Neural progenitor cell (in vitro differentiated cells): ENCODE measurements around the gene RPL39L. TPM values are rescaled to one million over a fixed set of nuclear protein-coding genes. Genes with fewer than 3 reads are reported as not detected.

ENCODE experiments used
- DNase-seq: peaks from one replicate; pipeline ENCODE4 v3.0.0-alpha.2; 2016; ENCODE audit warnings: low spot score
- H2AFZ ChIP-seq: fragments of 200-600 bp; sonication (generic); replicated peaks from 2 replicates; pipeline ENCODE4 v1.6.1; 2016; ENCODE audit warnings: antibody characterized with exemption
- H3F3A ChIP-seq: fragments of 200-600 bp; sonication (generic); 2 replicates; pipeline ENCODE4 v1.6.1; 2016; ENCODE audit warnings: antibody characterized with exemption, low read depth
- H3K27ac ChIP-seq: fragments of 200-600 bp; sonication (generic); 2 replicates; pipeline ENCODE4 v1.5.1; 2016; ENCODE audit warnings: mild to moderate bottlenecking
- H3K27me3 ChIP-seq: fragments of 200-600 bp; sonication (generic); 2 replicates; pipeline ENCODE4 v1.6.1; 2016; ENCODE audit warnings: mild to moderate bottlenecking, moderate library complexity
- H3K36me3 ChIP-seq: fragments of 200-600 bp; sonication (generic); 2 replicates; pipeline ENCODE4 v1.5.1; 2016
- H3K4me1 ChIP-seq: fragments of 200-600 bp; sonication (generic); 2 replicates; pipeline ENCODE4 v1.6.1; 2016; ENCODE audit warnings: mixed run types
- H3K4me2 ChIP-seq: fragments of 200-600 bp; sonication (generic); 2 replicates; pipeline ENCODE4 v1.6.1; 2016
- H3K4me3 ChIP-seq: fragments of 200-600 bp; sonication (generic); 2 replicates; pipeline ENCODE4 v1.5.1; 2016
- H3K79me2 ChIP-seq: fragments of 200-600 bp; sonication (generic); 2 replicates; pipeline ENCODE4 v1.6.1; 2016; ENCODE audit warnings: low read depth
- H3K9ac ChIP-seq: fragments of 200-600 bp; sonication (generic); 2 replicates; pipeline ENCODE4 v1.6.1; 2016
- H3K9me3 ChIP-seq: fragments of 200-600 bp; sonication (generic); 2 replicates; pipeline ENCODE4 v1.5.1; 2016; ENCODE audit warnings: low read depth
- H4K20me1 ChIP-seq: fragments of 200-600 bp; sonication (generic); 2 replicates; pipeline ENCODE4 v1.6.1; 2016; ENCODE audit warnings: low read depth
- H3K27ac Mint-ChIP-seq: 3 replicates; pipeline ENCODE4 v1.8.0; 2021; ENCODE audit warnings: mixed read lengths
- H3K27me3 Mint-ChIP-seq: 2 replicates; pipeline ENCODE4 v1.8.0; 2022; ENCODE audit warnings: low read depth, mild to moderate bottlenecking, inconsistent platforms, moderate library complexity, mixed read lengths; ENCODE audit not compliant: insufficient read depth
- H3K36me3 Mint-ChIP-seq: 3 replicates; pipeline ENCODE4 v1.8.0; 2021; ENCODE audit warnings: mixed read lengths
- H3K4me1 Mint-ChIP-seq: 3 replicates; pipeline ENCODE4 v1.8.0; 2021; ENCODE audit warnings: mixed read lengths
- H3K4me3 Mint-ChIP-seq: 3 replicates; pipeline ENCODE4 v1.8.0; 2021; ENCODE audit warnings: mild to moderate bottlenecking, moderate library complexity, mixed read lengths
- H3K9me3 Mint-ChIP-seq: 3 replicates; pipeline ENCODE4 v1.8.0; 2020; ENCODE audit warnings: mixed read lengths
- CTCF ChIP-seq: fragments of 200-600 bp; sonication (generic); IDR thresholded peaks from 2 replicates; pipeline ENCODE4 v1.5.1; 2017; ENCODE audit warnings: antibody characterized with exemption, mild to moderate bottlenecking
- EZH2 ChIP-seq: fragments of 200-600 bp; sonication (generic); IDR thresholded peaks from 2 replicates; pipeline ENCODE4 v1.6.1; 2017; ENCODE audit warnings: antibody characterized with exemption, mild to moderate bottlenecking, moderate library complexity
- EZH2phosphoT487 ChIP-seq: fragments of 200-600 bp; sonication (generic); IDR thresholded peaks from 2 replicates; pipeline ENCODE4 v1.6.1; 2017; ENCODE audit warnings: antibody characterized with exemption
- total RNA-seq: library from RNA; depleted of rRNA; stranded (reverse); fragments of >200 nt; gene quantifications from 2 replicates; pipeline ENCODE4 v1.2.3, GENCODE V29; 2015; ENCODE audit warnings: low replicate concordance

Gene RPL39L
- total RNA-seq, 1 donor from 2014 or later = 49.1 TPM

GRCh38 chr3:187122261-187122660 is 17.0 kb downstream of the RPL39L start:
- no peak overlapping the region for H3K4me3 Mint-ChIP-seq
- no peak overlapping the region for H3K4me2 ChIP-seq

GRCh38 chr3:187120326-187120725 is 19.0 kb downstream of the RPL39L start:
- Histone ChIP-seq H3K36me3 (no peaks in the 10 kb centered on the region), H3K4me2 (no peak overlapping the region), H3K79me2 (no peaks in the 10 kb centered on the region), H3K9me3 (no peaks in the 10 kb centered on the region), H4K20me1 (no peaks in the 10 kb centered on the region), H3K4me1 (no peaks in the 10 kb centered on the region), H3K27me3 (no peaks in the 10 kb centered on the region), H3K27ac (no peak overlapping the region), H3K4me3 (no peak overlapping the region), H2AFZ (no peak overlapping the region), H3F3A (no peaks in the 10 kb centered on the region), H3K9ac (no peak overlapping the region)
- no peak for TF ChIP-seq EZH2phosphoT487
- H3K36me3 Mint-ChIP-seq = no peaks in the 10 kb centered on the region
- DNase-seq = no peak
- peaks cover 4% of the 10 kb centered on the region for H3K27me3 Mint-ChIP-seq
- H3K9me3 Mint-ChIP-seq = no peaks in the 10 kb centered on the region
- no peak overlapping the region for H3K27ac Mint-ChIP-seq
- H3K4me1 Mint-ChIP-seq = no peaks in the 10 kb centered on the region
- H3K4me3 Mint-ChIP-seq = no peak overlapping the region

More at GRCh38 chr3:187122261-187122660, 17.0 kb downstream of the RPL39L start:
- Histone ChIP-seq H3K9me3 (no peaks in the 10 kb centered on the region), H3K4me3 (no peak overlapping the region), H3K9ac (no peak overlapping the region), H3K27me3 (no peaks in the 10 kb centered on the region), H3K79me2 (no peaks in the 10 kb centered on the region), H4K20me1 (no peaks in the 10 kb centered on the region), H3F3A (no peaks in the 10 kb centered on the region), H3K36me3 (no peaks in the 10 kb centered on the region), H2AFZ (no peak overlapping the region), H3K4me1 (no peaks in the 10 kb centered on the region), H3K27ac (no peak overlapping the region)
- H3K4me1 Mint-ChIP-seq = no peaks in the 10 kb centered on the region
- no peak for DNase-seq
- H3K36me3 Mint-ChIP-seq = peaks cover 2% of the 10 kb centered on the region
- TF ChIP-seq EZH2 (no peak), CTCF (no peak), EZH2phosphoT487 (no peak)
- H3K27ac Mint-ChIP-seq = no peak overlapping the region
- peaks cover 3% of the 10 kb centered on the region for H3K9me3 Mint-ChIP-seq
- H3K27me3 Mint-ChIP-seq = peaks cover 3% of the 10 kb centered on the region

GRCh38 chr3:187114511-187114910 is 24.8 kb downstream of the RPL39L start:
- Histone ChIP-seq H3K36me3 (no peaks in the 10 kb centered on the region), H3K4me2 (no peak overlapping the region), H3K9ac (no peak overlapping the region), H3F3A (no peaks in the 10 kb centered on the region), H3K27ac (no peak overlapping the region), H3K4me1 (no peaks in the 10 kb centered on the region), H3K9me3 (no peaks in the 10 kb centered on the region), H3K4me3 (no peak overlapping the region), H3K79me2 (no peaks in the 10 kb centered on the region), H2AFZ (no peak overlapping the region), H4K20me1 (no peaks in the 10 kb centered on the region), H3K27me3 (no peaks in the 10 kb centered on the region)
- no peak overlapping the region for H3K4me3 Mint-ChIP-seq
- peaks cover 2% of the 10 kb centered on the region for H3K27me3 Mint-ChIP-seq
- TF ChIP-seq EZH2 (no peak), EZH2phosphoT487 (no peak), CTCF (no peak)
- no peaks in the 10 kb centered on the region for H3K36me3 Mint-ChIP-seq
- no peaks in the 10 kb centered on the region for H3K4me1 Mint-ChIP-seq
- no peaks in the 10 kb centered on the region for H3K9me3 Mint-ChIP-seq
- H3K27ac Mint-ChIP-seq = no peak overlapping the region
- DNase-seq = no peak

GRCh38 chr3:187112934-187113793 is 26.1 kb downstream of the RPL39L start:
- no peak overlapping the region for H3K9ac ChIP-seq
- no peak overlapping the region for H3K4me3 ChIP-seq
- H3K9me3 Mint-ChIP-seq = no peaks in the 10 kb centered on the region
- TF ChIP-seq CTCF = peak; percentile 56
- TF ChIP-seq EZH2phosphoT487 = no peak
- H3K27ac ChIP-seq = no peak overlapping the region
- no peaks in the 10 kb centered on the region for H3K27me3 ChIP-seq
- H3K4me3 Mint-ChIP-seq = no peak overlapping the region
- no peak overlapping the region for H2AFZ ChIP-seq
- no peaks in the 10 kb centered on the region for H3K36me3 ChIP-seq
- H3F3A ChIP-seq = no peaks in the 10 kb centered on the region
- H3K79me2 ChIP-seq = no peaks in the 10 kb centered on the region
- no peak overlapping the region for H3K27ac Mint-ChIP-seq
- no peaks in the 10 kb centered on the region for H3K9me3 ChIP-seq
- no peak overlapping the region for H3K4me2 ChIP-seq
- H3K27me3 Mint-ChIP-seq = peaks cover 2% of the 10 kb centered on the region
- H3K36me3 Mint-ChIP-seq = no peaks in the 10 kb centered on the region
- H3K4me1 ChIP-seq = no peaks in the 10 kb centered on the region
- no peaks in the 10 kb centered on the region for H4K20me1 ChIP-seq
- no peaks in the 10 kb centered on the region for H3K4me1 Mint-ChIP-seq
- no peak for DNase-seq
